GM12892 (cell line): ENCODE data around the gene NOVA2.

Experiments
- DNase-seq: peaks from one replicate; pipeline ENCODE4 v3.0.0; 2011; ENCODE audit not compliant: insufficient read length
- FAIRE-seq: peaks from 2 replicates; lab custom pipeline; 2011; peaks lifted over from hg19 to GRCh38; lab: Jason Lieb, UNC
- POLR2A ChIP-seq: IDR thresholded peaks from 2 replicates; pipeline ENCODE4 v1.6.1; 2011; ENCODE audit warnings: low read depth, low read length, control low read depth
- POLR2AphosphoS5 ChIP-seq: IDR thresholded peaks from 2 replicates; pipeline ENCODE4 v1.6.1; 2011; ENCODE audit warnings: low read depth, low read length, control low read depth
- TAF1 ChIP-seq: IDR thresholded peaks from 2 replicates; pipeline ENCODE4 v1.6.1; 2011; ENCODE audit warnings: low read depth, mild to moderate bottlenecking, control low read depth, low read length, borderline replicate concordance

Gene NOVA2

GRCh38 chr19:46016426-46017094 is 42.9 kb upstream of the NOVA2 start:
- TF ChIP-seq POLR2AphosphoS5, result no peak
- no peak for TF ChIP-seq POLR2A
- no peak for TF ChIP-seq TAF1
- FAIRE-seq (peak; percentile 92), DNase-seq (peak; percentile 87)

- DNase-seq (no peak), FAIRE-seq (no peak)
- TF ChIP-seq TAF1, result no peak
- no peak for TF ChIP-seq POLR2A
Observed at GRCh38 chr19:46015687-46016425, 42.2 kb upstream of the NOVA2 start.

- TF ChIP-seq POLR2A (no peak), TAF1 (no peak), POLR2AphosphoS5 (no peak)
- FAIRE-seq, result peak; percentile 30
- DNase-seq, result peak; percentile 49
Observed at GRCh38 chr19:46014941-46015686, 41.4 kb upstream of the NOVA2 start.

GRCh38 chr19:46014534-46014933 is 40.9 kb upstream of the NOVA2 start:
- FAIRE-seq, result no peak
- TF ChIP-seq TAF1, result no peak
- TF ChIP-seq POLR2AphosphoS5, result no peak
- no peak for TF ChIP-seq POLR2A
- no peak for DNase-seq

GRCh38 chr19:46009530-46010510 is 36.2 kb upstream of the NOVA2 start:
- FAIRE-seq (peak; percentile 61), DNase-seq (peak; percentile 54)
- no peak for TF ChIP-seq POLR2A
- TF ChIP-seq TAF1, result no peak
- TF ChIP-seq POLR2AphosphoS5, result no peak

GRCh38 chr19:46006411-46006810 is 32.7 kb upstream of the NOVA2 start:
- FAIRE-seq, result no peak
- no peak for DNase-seq
- TF ChIP-seq POLR2AphosphoS5 (no peak), POLR2A (no peak), TAF1 (no peak)

- FAIRE-seq, result no peak
- DNase-seq, result no peak
- no peak for TF ChIP-seq POLR2A
- no peak for TF ChIP-seq POLR2AphosphoS5
- no peak for TF ChIP-seq TAF1
Observed at GRCh38 chr19:46002678-46003275, 29.1 kb upstream of the NOVA2 start.

- DNase-seq, result peak; percentile 90
- FAIRE-seq, result peak; percentile 71
- TF ChIP-seq TAF1, result no peak
- TF ChIP-seq POLR2A, result no peak
- no peak for TF ChIP-seq POLR2AphosphoS5
Observed at GRCh38 chr19:46000491-46001246, 27.0 kb upstream of the NOVA2 start.

- no peak for TF ChIP-seq TAF1
- TF ChIP-seq POLR2AphosphoS5, result no peak
- TF ChIP-seq POLR2A, result no peak
- DNase-seq (no peak), FAIRE-seq (no peak)
Observed at GRCh38 chr19:45999653-46000121, 26.0 kb upstream of the NOVA2 start.
